GM19463 (cell line): ENCODE data around the gene ENSA.
"Not testable (repeated sequence)": the region's sequence is repeated elsewhere in the genome, so short reads cannot be mapped to it uniquely, and the experiment has no call there.

Experiments used
- ATAC-seq: cut with Tn5 transposase; IDR thresholded peaks from one replicate; pipeline ENCODE4 v1.9.1; 2021; ENCODE audit warnings: mild to moderate bottlenecking, moderate library complexity; ENCODE audit not compliant: unreplicated experiment

ENSA gene, protein sequence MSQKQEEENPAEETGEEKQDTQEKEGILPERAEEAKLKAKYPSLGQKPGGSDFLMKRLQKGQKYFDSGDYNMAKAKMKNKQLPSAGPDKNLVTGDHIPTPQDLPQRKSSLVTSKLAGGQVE

DNA sequence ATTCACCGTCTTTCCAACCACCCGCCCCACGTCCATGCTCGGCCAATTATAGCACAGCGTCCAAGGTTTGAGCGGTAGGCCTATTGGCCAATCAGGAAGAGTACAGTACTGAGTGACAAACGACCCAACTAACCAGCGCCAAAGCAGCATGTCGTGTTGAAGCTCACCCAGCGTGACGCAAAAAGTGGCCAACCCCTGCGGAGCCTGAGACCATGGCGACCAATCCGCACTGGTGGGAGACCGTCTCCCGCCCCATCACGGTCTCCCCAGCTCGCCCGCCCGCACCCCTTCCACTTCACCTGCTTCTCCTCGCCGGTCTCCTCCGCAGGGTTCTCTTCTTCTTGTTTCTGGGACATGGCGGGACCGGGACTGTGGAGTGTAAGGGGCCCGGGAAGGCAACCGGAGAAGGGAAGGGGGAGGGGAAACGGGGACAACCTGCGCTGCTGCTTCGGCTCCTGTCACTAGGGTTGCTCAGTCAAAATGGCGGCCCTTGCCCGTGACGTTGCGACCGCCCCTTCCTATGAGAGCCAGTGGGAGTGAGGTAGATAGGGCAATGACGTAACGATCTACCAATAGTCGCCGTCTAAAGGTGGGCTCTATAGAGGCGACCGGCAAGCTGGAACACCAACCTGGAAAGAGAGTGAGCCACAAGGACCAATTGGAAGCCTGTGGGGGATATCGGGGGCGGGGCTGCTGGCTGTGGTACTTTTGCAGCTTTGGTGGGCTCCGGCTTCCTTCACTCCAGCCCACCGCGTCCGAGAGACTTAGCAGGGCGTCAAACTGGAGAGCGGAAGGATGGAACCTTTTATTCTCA lies at the start of gene ENSA:
Gene ENSA (minus strand): TSS at position 498 of the 814 bp plus-strand sequence. CDS start 142 bp downstream, at position 356.
- ATAC-seq = peak; percentile 88

DNA sequence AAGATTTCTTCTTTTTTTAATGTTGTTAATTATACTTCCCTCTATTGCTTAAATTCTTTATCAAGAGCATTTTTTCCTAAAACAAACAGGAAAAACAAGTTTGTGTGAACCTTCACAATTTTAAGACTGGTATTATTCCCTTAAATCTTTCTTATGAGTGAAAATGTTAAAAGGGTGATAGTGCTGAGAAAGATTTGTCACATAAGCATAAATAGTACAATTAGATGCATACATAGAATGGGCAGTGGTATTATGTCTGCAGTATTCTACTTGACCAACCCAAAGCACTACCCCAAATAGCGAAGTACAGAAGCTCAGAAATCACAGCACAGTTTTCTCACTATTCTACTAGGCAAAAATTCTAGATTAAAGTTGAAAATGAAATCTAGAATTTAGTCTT lies 49.6 kb upstream of the ENSA start:
- ATAC-seq = no peak

DNA sequence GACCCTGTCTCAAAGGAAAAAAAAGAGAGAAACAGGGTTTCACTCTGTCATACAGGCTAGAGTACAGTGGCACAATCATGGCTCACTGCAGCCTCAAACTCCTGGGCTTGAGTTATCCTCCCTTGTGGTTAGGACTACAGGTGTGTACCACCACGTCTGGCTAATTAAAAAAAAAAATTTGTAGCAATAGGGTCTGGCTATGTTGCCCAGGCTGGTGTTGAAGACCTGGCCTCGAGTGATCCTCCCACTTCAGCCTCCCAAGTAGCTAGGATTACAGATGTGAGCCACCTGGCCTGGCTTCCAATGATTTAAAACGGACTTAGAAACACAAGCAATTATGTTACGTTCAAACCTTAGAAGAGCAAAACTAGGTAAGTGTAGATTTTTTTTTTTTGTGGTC lies 45.5 kb upstream of the ENSA start:
- no peak for ATAC-seq

DNA sequence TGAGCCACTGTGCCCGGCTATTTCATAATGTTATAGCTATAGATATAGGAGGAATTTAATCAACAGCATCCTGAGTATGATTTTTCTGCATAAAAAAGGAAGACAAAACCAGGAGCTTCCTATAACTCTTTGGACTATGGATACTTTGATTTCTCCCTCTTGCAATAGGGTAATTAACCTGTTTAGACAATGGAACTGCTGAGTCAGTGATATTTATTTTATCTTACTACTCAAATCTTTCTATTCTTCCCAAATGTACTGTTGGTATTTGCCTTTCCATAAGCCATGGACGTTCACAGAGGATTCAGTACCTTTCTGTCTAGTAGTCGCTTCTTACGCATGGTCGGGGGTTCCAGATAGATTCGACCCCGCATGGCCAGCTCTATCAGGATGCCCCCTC lies 33.9 kb upstream of the ENSA start:
- ATAC-seq = no peak

DNA sequence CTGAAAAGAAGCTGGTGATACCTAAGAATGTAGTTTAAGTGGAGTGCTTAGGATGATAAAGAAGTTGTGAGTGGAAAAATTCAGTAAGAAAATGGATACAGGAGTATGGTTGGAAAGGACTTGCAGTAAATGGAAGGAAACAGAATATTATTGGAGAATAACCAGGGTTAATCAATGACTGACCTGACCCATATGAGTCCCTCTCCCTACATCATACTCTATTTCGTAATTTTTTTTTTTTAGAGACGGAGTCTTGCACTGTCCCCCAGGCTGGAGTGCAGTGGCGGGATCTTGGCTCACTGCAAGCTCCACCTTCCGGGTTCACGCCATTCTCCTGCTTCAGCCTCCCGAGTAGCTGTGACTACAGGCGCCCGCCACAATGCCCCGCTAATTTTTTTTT lies 33.4 kb upstream of the ENSA start:
- ATAC-seq = no peak

DNA sequence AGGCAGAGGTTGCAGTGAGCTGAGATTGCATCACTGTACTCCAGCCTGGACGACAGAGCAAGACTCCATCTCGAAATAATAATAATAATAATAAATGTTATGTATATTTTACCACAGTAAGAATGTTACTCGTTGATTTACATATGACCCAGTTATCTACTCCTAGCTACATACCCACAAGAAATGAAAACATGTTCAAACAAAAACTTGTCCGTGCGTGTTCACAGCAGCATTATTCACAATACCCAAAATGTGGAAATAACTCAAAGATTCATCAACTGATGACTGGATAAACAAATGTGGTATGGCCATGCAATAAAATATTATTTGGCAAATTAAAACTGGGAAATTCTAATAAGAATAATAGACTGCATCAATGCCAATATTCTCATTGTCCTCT lies 31.7 kb upstream of the ENSA start:
- no peak for ATAC-seq

DNA sequence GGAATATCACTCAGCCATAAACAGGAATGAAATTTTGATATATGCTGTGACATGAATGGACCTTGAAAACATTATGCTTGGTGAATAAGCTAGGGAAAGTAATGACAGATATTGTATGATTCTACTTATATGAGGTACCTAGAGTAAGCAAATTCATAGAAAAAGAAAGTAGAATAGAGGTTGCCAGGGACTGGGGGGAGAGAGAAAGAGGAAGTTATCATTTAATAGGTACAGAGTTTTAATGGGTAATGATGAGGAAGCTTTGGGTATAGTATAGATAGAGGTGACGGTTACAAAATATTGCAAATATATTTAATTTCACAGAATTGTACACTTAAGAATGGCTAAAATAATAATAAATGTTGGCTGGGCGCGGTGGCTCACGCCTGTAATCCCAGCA lies 31.2 kb upstream of the ENSA start:
- ATAC-seq = no peak

DNA sequence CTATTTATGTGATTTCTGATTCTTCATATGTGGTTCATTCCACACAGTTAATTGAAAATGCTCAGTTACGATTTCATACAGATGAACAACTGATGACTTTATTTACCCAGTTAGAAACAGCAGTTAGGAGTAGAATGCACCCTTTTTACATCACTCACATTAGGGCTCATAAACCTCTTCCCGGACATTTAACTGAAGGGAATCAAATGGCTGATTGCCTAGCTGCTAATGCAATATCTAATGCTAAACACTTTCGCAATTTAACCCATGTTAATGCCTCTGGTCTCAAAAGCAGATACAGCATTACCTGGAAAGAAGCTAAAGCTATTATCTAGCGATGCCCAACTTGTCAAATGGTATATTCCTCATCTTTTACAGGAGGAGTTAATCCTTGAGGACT lies 27.7 kb upstream of the ENSA start:
- not testable (repeated sequence) for ATAC-seq

DNA sequence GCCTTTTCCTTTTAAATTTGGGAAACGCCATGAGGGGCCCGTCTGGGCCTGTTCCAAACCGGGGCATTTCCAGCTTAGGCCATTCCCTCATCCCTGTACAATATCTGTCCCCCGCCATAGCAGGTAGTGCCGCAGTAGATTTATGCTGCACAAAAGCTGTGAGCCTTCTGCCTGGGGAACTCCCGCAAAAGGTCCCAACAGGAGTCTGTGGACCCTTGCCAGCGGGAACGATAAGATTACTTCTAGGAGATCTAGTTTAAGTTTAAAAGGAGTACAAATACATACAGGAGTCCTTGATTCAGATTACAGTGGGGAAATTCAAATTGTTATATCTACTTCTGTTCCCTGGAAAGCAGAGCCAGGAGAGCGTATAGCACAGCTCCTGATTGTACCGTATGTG lies 25.2 kb upstream of the ENSA start:
- not testable (repeated sequence) for ATAC-seq

DNA sequence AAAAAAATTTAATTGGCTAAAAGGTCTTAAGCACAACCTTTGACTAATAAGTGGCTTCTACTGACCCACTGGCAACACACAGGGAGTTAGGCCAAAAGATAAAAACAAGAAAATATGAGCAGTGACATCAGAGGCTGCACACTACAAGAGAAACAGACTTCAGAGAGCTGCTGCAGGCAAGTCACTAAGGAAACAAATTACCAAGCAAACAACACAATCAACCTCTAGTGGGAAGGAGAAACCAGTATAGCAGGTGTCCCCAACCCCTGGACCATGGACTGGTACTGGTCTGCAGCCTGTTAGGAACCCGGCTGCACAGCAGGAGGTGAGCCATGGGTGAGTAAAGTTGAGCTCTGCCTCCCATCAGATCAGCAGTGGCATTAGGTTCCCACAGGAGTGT lies 20.8 kb upstream of the ENSA start:
- ATAC-seq = no peak

DNA sequence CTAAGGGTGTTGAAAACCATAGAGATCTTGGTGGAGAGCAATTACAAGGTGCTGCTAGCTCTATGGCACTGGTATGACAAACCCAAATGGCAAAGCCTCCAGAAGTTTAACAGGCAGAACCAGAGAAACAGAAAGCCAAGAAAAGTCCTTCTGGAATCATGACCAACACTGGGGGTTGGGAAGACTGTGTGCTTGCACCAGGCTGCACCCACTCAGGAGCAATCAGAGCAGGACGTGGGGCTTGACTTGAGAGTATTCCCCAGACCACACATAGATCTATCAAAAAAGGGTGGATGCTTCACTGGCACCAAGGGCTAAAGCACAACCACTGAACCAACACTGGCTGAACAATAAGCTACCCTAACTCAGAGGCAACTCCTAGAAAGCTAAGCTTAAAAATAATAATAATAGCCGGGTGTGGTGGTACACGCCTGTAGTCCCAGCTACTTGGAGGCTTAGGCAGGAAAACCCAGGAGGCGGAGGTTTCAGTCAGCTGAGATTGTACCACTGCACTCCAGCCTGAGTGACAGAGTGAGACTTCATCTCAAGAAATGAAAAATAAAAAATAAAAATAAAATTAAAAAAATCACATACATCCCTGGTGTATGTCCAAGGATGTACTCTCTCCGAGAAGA lies 20.1 kb upstream of the ENSA start:
- ATAC-seq = no peak

DNA sequence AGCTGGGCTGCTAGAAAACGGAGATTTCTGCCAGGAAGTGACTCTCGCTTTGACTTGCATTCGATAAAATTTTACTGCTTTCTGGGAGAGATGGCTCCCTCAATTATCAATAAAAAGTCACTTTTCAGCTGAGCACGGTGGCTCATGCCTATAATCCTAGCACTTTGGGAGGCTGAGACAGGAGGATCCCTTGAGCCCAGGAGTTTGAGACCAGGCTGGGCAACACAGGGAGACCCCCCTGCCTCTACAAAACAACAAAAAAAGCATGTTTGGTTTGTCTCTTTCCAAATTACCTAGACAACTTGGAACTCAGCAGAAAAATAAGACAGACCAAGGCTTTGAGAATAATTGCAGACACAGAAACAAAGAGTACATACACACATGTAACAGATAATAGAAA lies 12.9 kb upstream of the ENSA start:
- ATAC-seq = no peak

DNA sequence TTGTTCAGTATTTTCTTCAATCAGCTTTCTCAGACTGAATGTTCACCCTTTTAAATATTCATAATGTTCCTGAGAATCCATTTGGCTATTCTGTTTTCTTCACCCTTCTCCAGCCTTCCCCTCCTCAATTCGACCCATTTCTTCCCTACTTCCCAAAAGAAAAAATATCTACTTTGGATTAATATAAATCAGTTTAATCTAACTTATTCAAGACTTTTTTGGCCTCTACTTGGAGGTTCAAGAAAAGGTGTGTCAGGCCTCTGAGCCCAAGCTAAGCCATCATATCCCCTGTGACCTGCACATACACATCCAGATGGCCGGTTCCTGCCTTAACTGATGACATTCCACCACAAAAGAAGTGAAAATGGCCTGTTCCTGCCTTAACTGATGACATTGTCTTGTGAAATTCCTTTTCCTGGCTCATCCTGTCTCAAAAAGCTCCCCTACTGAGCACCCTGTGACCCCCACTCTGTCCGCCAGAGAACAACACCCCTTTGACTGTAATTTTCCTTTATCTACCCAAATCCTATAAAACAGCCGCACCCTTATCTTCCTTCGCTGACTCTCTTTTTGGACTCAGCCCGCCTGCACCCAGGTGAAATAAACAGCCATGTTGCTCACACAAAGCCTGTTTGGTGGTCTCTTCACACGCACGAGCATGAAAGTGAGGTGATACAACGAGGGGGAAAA lies 11.9 kb upstream of the ENSA start:
- ATAC-seq = not testable (repeated sequence)

DNA sequence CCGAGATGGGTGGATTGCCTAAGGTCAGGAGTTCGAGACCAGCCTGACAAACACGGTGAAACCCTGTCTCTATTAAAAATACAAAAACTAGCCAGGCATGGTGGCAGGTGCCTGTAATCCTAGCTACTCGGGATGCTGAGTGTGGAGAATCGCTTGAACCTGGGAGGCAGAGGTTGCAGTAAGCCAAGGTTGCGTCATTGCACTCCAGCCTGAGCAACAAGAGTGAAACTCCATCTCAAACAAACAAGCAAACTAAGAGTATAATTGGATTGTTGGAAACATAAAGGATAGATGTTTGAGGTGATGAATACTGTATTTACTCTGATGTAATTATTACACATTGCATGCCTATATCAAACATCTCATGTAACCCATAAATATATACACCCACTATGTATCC lies 9.0 kb upstream of the ENSA start:
- ATAC-seq = not testable (repeated sequence)

DNA sequence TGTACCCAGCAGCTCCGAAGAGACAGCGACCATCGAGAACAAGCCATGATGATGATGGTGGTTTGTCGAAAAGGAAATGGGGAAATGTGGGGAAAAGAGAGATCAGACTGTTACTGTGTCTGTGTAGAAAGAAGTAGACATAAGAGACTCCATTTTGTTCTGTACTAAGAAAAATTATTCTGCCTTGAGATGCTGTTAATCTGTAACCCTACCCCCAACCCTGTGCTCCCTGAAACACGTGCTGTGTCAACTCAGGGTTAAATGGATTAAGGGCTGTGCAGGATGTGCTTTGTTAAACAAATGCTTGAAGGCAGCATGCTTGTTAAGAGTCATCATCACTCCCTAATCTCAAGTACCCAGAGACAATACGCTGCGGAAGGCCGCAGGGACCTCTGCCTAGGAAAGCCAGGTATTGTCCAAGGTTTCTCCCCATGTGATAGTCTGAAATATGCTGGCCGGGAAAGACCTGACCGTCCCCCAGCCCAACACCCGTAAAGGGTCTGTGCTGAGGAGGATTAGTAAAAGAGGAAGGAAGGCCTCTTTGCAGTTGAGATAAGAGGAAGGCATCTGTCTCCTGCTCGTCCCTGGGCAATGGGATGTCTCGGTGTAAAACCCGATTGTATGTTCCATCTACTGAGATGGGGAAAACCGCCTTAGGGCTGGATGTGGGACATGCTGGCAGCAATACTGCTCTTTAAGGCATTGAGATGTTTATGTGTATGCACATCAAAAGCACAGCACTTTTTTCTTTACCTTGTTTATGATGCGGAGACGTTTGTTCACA lies 5.6 kb upstream of the ENSA start:
- ATAC-seq = not testable (repeated sequence)

DNA sequence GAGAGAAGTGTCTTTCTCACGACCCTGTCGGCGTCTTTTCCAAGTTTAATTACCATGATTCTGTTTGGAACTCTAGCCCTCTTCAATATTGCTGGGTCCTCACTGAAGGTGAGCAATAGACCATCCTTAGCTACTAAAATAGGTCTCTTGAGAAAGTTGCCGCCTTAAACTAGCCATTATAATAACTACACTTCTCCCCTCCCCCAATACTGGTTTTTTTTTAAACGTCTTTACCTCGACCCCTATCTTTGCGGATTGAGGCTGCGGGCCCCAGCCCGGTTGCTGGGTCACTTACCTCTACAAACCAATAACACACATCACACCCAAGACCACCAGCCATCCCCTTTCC lies 672 bp downstream of the ENSA start:
- no peak for ATAC-seq

DNA sequence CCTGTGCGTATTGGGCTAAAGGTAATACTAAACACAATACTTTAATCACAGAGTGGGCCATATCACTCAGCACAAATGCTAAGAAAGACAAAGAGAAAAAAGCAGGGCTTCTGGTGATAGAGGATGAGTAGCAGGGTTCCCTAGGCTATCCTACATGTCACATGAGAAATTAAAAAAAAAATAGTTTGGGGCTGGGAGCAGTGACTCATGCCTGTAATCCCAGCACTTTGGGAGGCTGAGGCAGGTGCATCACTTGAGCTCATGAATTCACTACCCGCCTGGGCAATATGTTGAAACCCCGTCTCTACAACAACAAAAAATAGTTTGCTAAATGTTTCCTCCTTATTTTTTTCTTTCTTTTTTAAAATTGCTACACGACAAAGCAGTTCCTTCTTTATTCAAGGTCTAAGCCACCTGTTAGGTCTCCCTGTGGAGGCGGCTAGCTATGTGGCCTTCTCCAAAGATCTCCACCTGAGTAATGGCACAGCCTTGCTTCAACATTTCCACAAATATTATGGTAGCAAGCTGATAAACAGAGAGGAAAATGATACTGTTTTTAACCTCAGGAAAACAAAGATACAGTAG lies 1.5 kb downstream of the ENSA start:
- no peak for ATAC-seq

DNA sequence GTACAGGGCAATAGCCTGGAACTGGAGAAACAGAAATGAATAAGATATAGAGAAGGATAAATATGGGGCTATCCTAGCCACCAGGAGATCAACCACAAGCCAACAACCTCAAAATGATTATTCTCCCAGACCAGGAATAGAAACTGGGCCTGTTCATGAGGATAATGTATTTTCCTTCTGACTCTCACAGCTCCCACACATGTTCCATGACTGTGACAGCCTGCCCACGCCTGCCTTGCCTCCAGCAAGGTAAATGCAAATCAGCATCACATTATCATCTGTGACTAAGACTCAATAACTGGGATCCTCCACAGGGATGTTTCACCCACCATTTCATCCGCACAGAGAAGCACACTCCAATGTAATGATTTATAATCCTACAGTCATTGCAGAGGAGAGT lies 3.3 kb downstream of the ENSA start:
- ATAC-seq = no peak

DNA sequence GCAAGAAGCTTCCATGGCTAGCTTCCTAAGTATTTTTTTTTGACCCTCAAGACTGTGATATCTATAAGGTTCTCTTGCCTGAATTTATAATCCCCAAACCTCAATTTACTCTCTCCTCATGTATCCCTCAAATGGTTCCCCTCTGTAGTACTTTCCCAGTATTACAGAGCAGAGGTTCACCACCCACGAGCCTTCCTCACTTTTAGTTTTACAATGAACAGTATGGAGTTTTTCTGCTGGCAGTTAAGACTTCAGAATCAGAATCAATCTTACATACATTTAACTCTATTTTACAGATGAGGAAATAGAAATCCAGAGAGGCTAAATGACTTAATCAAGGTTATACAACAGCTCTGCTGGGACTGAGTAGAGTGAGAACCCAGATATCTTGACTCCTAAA lies 4.9 kb downstream of the ENSA start:
- not testable (repeated sequence) for ATAC-seq

DNA sequence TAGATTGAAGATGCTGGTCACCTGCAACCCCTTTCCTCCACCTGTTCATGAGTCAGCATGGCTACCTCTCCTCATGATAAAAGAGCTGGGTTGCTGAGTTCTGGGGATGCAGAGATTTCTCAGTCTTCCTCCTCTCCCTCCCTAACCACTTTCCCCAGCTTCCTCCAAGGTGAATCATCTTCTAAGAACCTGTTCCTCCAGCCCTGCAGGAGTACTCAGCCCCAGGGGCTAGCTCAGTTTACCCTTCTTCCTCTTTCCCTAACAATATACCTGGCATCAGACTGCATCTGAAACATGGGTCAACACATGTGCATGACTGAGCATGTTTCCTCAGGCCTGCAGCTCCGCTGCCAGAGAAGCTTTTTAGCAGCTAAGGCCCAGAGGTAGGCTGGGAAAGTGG lies 5.3 kb downstream of the ENSA start:
- not testable (repeated sequence) for ATAC-seq
